A549 (cell line): ENCODE results near the gene DNAJB12.

Source experiments
- CBX8 ChIP-seq: fragments of 200-600 bp; sonication (generic); IDR thresholded peaks from 2 replicates; pipeline ENCODE4 v1.6.1; 2016
- CHD4 ChIP-seq: fragments of 200-600 bp; sonication (generic); IDR thresholded peaks from 2 replicates; pipeline ENCODE4 v1.6.1; 2016; ENCODE audit warnings: antibody characterized with exemption, mild to moderate bottlenecking, borderline replicate concordance
- MAZ ChIP-seq: fragments of 150-350 bp; IDR thresholded peaks from 2 replicates; pipeline ENCODE4 v1.6.1; 2014; ENCODE audit warnings: antibody characterized with exemption, low read depth, low read length, borderline replicate concordance
- NFE2L2 ChIP-seq: fragments of 150-350 bp; conservative IDR thresholded peaks from 2 replicates; pipeline ENCODE4 v1.6.1; 2014; ENCODE audit warnings: low read length
- PHF8 ChIP-seq: fragments of 200-600 bp; sonication (generic); IDR thresholded peaks from 2 replicates; pipeline ENCODE4 v1.6.1; 2016; ENCODE audit warnings: low read depth, mild to moderate bottlenecking, antibody characterized with exemption, moderate library complexity, borderline replicate concordance
- RARB ChIP-seq: fragments of 250-450 bp; sonication (Bioruptor Pico); IDR thresholded peaks from 2 replicates; pipeline ENCODE4 v1.8.0; 2021; ENCODE audit warnings: mild to moderate bottlenecking, moderate library complexity
- REST ChIP-seq: fragments of 200-600 bp; sonication (generic); IDR thresholded peaks from 2 replicates; pipeline ENCODE4 v1.6.1; 2016; ENCODE audit warnings: antibody characterized with exemption, mild to moderate bottlenecking, moderate library complexity
- RNF2 ChIP-seq: fragments of 200-600 bp; sonication (generic); IDR thresholded peaks from 2 replicates; pipeline ENCODE4 v1.6.1; 2016; ENCODE audit warnings: low read depth, mild to moderate bottlenecking, antibody characterized with exemption, moderate library complexity, borderline replicate concordance
- TP53 ChIP-seq: fragments of 250-450 bp; sonication (Bioruptor Pico); IDR thresholded peaks from 2 replicates; pipeline ENCODE4 v1.5.0; 2021; ENCODE audit warnings: mild to moderate bottlenecking, moderate library complexity
- ZSCAN20 ChIP-seq: fragments of 250-450 bp; sonication (Bioruptor Pico); IDR thresholded peaks from 2 replicates; pipeline ENCODE4 v1.8.0; 2022; ENCODE audit warnings: mild to moderate bottlenecking, moderate library complexity
- TF ChIP-seq, protein P1 (sequence below): fragments of >200 bp; sonication (Bioruptor Twin); formaldehyde crosslinking; IDR thresholded peaks from 3 replicates; pipeline ENCODE4 v1.5.1; 2016

DNA sequence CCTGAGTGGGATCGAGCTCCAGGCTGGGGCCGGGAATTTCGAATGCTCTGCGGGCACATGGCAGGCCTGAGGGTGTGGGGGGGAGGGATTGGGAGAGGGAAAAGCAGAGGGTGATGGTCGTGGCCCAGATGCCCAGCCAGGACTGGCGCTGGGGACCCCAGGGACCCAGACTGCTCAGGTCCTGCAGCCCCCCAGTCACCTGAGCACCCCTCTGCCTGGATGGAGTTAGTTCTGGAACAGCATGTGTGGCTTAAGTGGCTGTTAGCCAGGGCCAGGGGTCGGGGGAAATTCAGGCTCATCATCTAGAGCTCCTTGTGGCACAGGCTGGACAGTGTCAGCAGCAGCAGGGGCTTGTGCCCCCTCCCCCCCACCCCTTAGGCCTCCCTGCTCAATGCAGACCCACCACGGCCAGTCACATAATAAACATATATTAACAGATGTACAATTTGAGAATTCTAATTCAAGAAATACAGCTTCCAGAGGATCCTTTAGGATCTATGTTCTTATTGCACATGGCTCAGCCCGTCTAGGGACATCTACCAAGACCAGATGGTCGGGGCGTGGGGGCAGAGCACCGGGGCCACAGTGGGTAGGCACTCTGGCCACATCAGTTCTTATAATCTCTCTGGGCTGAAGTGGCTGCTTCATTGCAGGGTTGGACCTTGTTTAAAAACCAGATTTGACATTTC is 22.2 kb downstream of the DNAJB12 start:
- TF ChIP-seq, protein P1, sequence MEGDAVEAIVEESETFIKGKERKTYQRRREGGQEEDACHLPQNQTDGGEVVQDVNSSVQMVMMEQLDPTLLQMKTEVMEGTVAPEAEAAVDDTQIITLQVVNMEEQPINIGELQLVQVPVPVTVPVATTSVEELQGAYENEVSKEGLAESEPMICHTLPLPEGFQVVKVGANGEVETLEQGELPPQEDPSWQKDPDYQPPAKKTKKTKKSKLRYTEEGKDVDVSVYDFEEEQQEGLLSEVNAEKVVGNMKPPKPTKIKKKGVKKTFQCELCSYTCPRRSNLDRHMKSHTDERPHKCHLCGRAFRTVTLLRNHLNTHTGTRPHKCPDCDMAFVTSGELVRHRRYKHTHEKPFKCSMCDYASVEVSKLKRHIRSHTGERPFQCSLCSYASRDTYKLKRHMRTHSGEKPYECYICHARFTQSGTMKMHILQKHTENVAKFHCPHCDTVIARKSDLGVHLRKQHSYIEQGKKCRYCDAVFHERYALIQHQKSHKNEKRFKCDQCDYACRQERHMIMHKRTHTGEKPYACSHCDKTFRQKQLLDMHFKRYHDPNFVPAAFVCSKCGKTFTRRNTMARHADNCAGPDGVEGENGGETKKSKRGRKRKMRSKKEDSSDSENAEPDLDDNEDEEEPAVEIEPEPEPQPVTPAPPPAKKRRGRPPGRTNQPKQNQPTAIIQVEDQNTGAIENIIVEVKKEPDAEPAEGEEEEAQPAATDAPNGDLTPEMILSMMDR = no peak
- TF ChIP-seq RARB (CRISPR knock-in tag) = no peak
- TF ChIP-seq PHF8 = no peak
- no peak for TF ChIP-seq REST
- no peak for TF ChIP-seq NFE2L2
- no peak for TF ChIP-seq ZSCAN20 (CRISPR knock-in tag)
- no peak for TF ChIP-seq CHD4
- no peak for TF ChIP-seq MAZ
- TF ChIP-seq RNF2 = no peak
- no peak for TF ChIP-seq CBX8
- no peak for TF ChIP-seq TP53 (CRISPR knock-in tag)
